Measurements from ENCODE around the gene IGFBP7. TPM values are rescaled to one million over a fixed set of nuclear protein-coding genes. Genes with fewer than 3 reads are reported as not detected.

Gene IGFBP7
- total RNA-seq, 1 donor from 2014 or later: 3,484 TPM

GRCh38 chr4:57098941-57099340, 11.2 kb downstream of the IGFBP7 start:
- no peaks in the 10 kb centered on the region for H3K9me3 Mint-ChIP-seq (ENCODE audit: unreplicated experiment)

DNA sequence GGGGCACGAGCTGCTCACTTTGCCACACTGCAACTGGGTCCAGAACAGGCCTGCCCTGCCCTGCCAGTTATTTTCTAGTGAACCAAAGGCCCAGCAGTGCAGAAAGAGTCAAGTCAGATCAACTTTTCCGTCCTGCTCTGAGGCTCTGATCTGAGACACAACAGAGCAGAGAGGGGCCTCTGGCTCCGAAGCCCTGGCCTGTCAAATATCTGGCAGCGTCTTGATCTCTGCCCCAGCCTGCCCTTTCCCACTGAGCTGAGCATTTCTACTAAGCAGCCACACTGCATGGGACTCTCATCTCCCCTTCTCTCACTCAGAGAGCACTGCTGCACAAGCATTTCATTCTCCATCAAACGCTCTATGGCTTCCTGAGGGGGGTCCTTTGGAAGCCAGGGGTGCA, 11.8 kb downstream of the IGFBP7 start:
- H3K9me3 Mint-ChIP-seq (ENCODE audit: unreplicated experiment): no peaks in the 10 kb centered on the region
- peak overlapping the region; percentile 95 for H3K27ac Mint-ChIP-seq (ENCODE audit: unreplicated experiment)
- H3K4me1 Mint-ChIP-seq (ENCODE audit: unreplicated experiment): peaks cover 100% of the 10 kb centered on the region
- DNase-seq (ENCODE audit: extremely low spot score, unreplicated experiment): no peak
- H3K36me3 Mint-ChIP-seq (ENCODE audit: unreplicated experiment): peaks cover 51% of the 10 kb centered on the region
- peak overlapping the region; percentile 30 for H3K4me3 Mint-ChIP-seq (ENCODE audit: unreplicated experiment)
- H3K27me3 Mint-ChIP-seq (ENCODE audit: unreplicated experiment): no peaks in the 10 kb centered on the region
- TF ChIP-seq, protein P1, sequence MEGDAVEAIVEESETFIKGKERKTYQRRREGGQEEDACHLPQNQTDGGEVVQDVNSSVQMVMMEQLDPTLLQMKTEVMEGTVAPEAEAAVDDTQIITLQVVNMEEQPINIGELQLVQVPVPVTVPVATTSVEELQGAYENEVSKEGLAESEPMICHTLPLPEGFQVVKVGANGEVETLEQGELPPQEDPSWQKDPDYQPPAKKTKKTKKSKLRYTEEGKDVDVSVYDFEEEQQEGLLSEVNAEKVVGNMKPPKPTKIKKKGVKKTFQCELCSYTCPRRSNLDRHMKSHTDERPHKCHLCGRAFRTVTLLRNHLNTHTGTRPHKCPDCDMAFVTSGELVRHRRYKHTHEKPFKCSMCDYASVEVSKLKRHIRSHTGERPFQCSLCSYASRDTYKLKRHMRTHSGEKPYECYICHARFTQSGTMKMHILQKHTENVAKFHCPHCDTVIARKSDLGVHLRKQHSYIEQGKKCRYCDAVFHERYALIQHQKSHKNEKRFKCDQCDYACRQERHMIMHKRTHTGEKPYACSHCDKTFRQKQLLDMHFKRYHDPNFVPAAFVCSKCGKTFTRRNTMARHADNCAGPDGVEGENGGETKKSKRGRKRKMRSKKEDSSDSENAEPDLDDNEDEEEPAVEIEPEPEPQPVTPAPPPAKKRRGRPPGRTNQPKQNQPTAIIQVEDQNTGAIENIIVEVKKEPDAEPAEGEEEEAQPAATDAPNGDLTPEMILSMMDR (IDR thresholded peaks at IDR 0.05): no peak

More at GRCh38 chr4:57098941-57099340, 11.2 kb downstream of the IGFBP7 start:
- H3K27me3 Mint-ChIP-seq (ENCODE audit: unreplicated experiment): no peaks in the 10 kb centered on the region
- no peak for DNase-seq (ENCODE audit: extremely low spot score, unreplicated experiment)
- peak overlapping the region; percentile 27 for H3K4me3 Mint-ChIP-seq (ENCODE audit: unreplicated experiment)
- TF ChIP-seq, protein P1 (IDR thresholded peaks at IDR 0.05): no peak
- H3K4me1 Mint-ChIP-seq (ENCODE audit: unreplicated experiment): peaks cover 98% of the 10 kb centered on the region
- peaks cover 51% of the 10 kb centered on the region for H3K36me3 Mint-ChIP-seq (ENCODE audit: unreplicated experiment)
- H3K27ac Mint-ChIP-seq (ENCODE audit: unreplicated experiment): peak overlapping the region; percentile 95

DNA sequence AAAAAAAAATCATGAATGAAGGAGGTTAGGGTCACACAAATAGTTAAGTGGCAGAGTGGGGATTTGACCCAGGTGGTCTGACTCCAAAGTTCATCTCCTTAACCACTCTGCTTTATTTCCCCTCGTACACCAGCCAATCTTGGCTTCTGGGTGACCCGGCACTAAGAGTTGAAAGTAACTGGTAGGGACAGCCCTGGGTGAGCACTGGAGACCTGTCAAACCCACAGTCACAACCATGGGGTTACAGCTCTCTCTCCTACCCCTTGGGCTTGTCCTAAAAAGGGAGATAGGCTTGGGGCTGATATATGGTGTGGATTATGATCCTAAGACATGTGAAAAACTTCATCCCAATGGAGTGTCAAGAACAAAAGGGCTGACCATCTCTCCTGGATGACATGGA, 12.5 kb downstream of the IGFBP7 start:
- DNase-seq (ENCODE audit: extremely low spot score, unreplicated experiment): no peak
- Mint-ChIP-seq H3K27ac (ENCODE audit: unreplicated experiment) (peak overlapping the region; percentile 95), H3K27me3 (ENCODE audit: unreplicated experiment) (no peaks in the 10 kb centered on the region), H3K36me3 (ENCODE audit: unreplicated experiment) (peaks cover 51% of the 10 kb centered on the region), H3K4me1 (ENCODE audit: unreplicated experiment) (peaks cover 100% of the 10 kb centered on the region), H3K4me3 (ENCODE audit: unreplicated experiment) (peak overlapping the region; percentile 30), H3K9me3 (ENCODE audit: unreplicated experiment) (no peaks in the 10 kb centered on the region)
- TF ChIP-seq, protein P1 (IDR thresholded peaks at IDR 0.05): no peak

DNA sequence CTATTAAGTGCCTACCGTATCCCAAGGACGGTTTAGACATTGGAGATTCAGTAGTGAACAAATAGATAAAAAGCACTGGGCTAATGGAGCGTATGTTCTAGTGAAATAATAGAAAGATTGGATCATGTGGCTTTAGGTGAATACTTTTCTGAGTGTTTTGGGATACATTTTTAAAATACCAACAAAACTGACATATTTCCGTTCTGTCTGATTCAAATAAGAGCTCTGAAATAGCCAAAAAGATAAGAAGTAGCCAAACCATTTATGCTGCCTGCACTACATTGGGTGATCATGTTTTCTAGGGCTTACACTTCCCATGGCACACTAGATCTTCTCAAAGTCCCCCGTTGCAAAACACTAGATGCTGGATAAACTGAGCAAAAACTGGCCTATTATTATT, 14.2 kb downstream of the IGFBP7 start:
- no peak overlapping the region for H3K4me3 Mint-ChIP-seq (ENCODE audit: unreplicated experiment)

DNA sequence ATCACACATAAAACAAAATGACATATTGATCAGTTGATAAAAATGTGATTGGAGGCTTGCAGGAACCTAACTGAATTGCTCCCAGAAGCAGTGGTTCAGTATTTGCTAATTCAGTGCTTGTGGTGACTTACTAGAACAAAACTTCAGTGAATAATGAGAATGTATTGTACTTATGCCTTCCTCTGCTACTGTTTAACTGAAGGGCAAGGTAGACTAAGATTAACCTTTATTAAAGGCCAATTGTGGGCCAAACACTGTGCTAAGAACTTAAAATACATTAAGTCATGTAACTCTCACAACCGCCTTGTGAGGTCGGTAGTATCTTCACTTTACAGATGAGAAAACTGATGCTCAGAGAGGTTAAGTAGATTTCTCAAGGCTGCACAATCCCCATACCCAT, 14.9 kb downstream of the IGFBP7 start:
- H3K9me3 Mint-ChIP-seq (ENCODE audit: unreplicated experiment): no peaks in the 10 kb centered on the region

More for the DNA sequence above, 14.2 kb downstream of the IGFBP7 start:
- TF ChIP-seq, protein P1 (IDR thresholded peaks at IDR 0.05): no peak
- H3K27ac Mint-ChIP-seq (ENCODE audit: unreplicated experiment): peak overlapping the region; percentile 95
- DNase-seq (ENCODE audit: extremely low spot score, unreplicated experiment): no peak
- no peaks in the 10 kb centered on the region for H3K27me3 Mint-ChIP-seq (ENCODE audit: unreplicated experiment)
- no peaks in the 10 kb centered on the region for H3K9me3 Mint-ChIP-seq (ENCODE audit: unreplicated experiment)
- peaks cover 97% of the 10 kb centered on the region for H3K4me1 Mint-ChIP-seq (ENCODE audit: unreplicated experiment)
- H3K36me3 Mint-ChIP-seq (ENCODE audit: unreplicated experiment): peaks cover 54% of the 10 kb centered on the region

More for the DNA sequence above, 14.9 kb downstream of the IGFBP7 start:
- H3K27me3 Mint-ChIP-seq (ENCODE audit: unreplicated experiment): no peaks in the 10 kb centered on the region
- no peak for DNase-seq (ENCODE audit: extremely low spot score, unreplicated experiment)
- no peak overlapping the region for H3K4me3 Mint-ChIP-seq (ENCODE audit: unreplicated experiment)
- peaks cover 97% of the 10 kb centered on the region for H3K4me1 Mint-ChIP-seq (ENCODE audit: unreplicated experiment)
- peak overlapping the region; percentile 95 for H3K27ac Mint-ChIP-seq (ENCODE audit: unreplicated experiment)
- H3K36me3 Mint-ChIP-seq (ENCODE audit: unreplicated experiment): peaks cover 56% of the 10 kb centered on the region
- TF ChIP-seq, protein P1 (IDR thresholded peaks at IDR 0.05): no peak

All from osteocyte (in vitro differentiated cells).